Heart right ventricle (tissue), 16 donors: ENCODE measurements around the gene STK11IP. TPM values are rescaled to one million over a fixed set of nuclear protein-coding genes. Genes with fewer than 3 reads are reported as not detected.

Experiments
- ATAC-seq, 8 donors: fragments of 200-7000 bp; cut with Tn5 transposase; one replicate each; pipeline ENCODE4 v1.9.1; 2020; ENCODE audit warnings: mild to moderate bottlenecking in 8 of 8, moderate library complexity in 8 of 8, moderate number of reproducible peaks in 1 of 8
- DNase-seq, 2 donors: peaks; one replicate each; pipeline ENCODE4 v3.0.0-alpha.2; 2020
- H3K27ac ChIP-seq, 10 donors: fragments of 200-600 bp; sonication (generic) in 2 of 10; one replicate each; pipeline versions ENCODE4 v1.5.0 to v1.8.0; 2020 to 2022; ENCODE audit warnings: mild to moderate bottlenecking in 3 of 10
- H3K27me3 ChIP-seq, 7 donors: fragments of 200-600 bp; one replicate each; pipeline ENCODE4 v1.8.0; 2021 to 2022; ENCODE audit warnings: mild to moderate bottlenecking in 2 of 7
- H3K36me3 ChIP-seq, 9 donors: fragments of 200-600 bp; sonication (generic) in 1 of 9; one replicate each; pipeline versions ENCODE4 v1.5.0 to v1.8.0; 2020 to 2022; ENCODE audit warnings: mild to moderate bottlenecking in 2 of 9
- H3K4me1 ChIP-seq, 9 donors: fragments of 200-600 bp; sonication (generic) in 1 of 9; one replicate each; pipeline versions ENCODE4 v1.5.0 to v1.8.0; 2020 to 2022; ENCODE audit warnings: mild to moderate bottlenecking in 4 of 9
- H3K4me3 ChIP-seq, 10 donors: fragments of 200-600 bp; sonication (generic) in 2 of 10; one replicate each; pipeline versions ENCODE4 v1.5.0 to v1.8.0; 2020 to 2022; ENCODE audit warnings: mild to moderate bottlenecking in 7 of 10, moderate library complexity in 2 of 10
- H3K9me3 ChIP-seq, 11 donors: fragments of 200-600 bp in 10 of 11; sonication (generic) in 2 of 11; one replicate each; pipeline versions ENCODE4 v1.5.0 to v1.8.0; 2013 to 2022; ENCODE audit warnings: mild to moderate bottlenecking in 2 of 11, control low read depth in 1 of 11, moderate library complexity in 1 of 11
- CTCF ChIP-seq, 9 donors: fragments of 200-600 bp; sonication (generic) in 2 of 9; IDR thresholded peaks; one replicate each; pipeline versions ENCODE4 v1.5.0 to v1.8.0; 2021 to 2022; ENCODE audit warnings: antibody characterized with exemption in 9 of 9, mild to moderate bottlenecking in 5 of 9, moderate library complexity in 1 of 9
- WGBS, 2 donors: extraction: QIAGEN DNeasy Blood & Tissue Kit; methylation state at CpG; one replicate each; pipeline ENCODE4 v1.1.7; 2013; ENCODE audit warnings: inconsistent platforms in 1 of 2; 5-methylcytosine and 5-hydroxymethylcytosine counted together
- intact Hi-C, 10 donors: fragments of 100-400 bp; cut with DNase I; formaldehyde crosslinking; loops; one replicate each; pipeline versions ENCODE4 v1.11.1 to v1.14.2; 2022
- polyA plus RNA-seq, 2 donors: library from polyadenylated mRNA; stranded (reverse); fragments of 200-250 nt; gene quantifications; one replicate each; pipeline ENCODE4 v1.2.3, GENCODE V29; 2013
- total RNA-seq, 10 donors: library from RNA; stranded (reverse); fragmentation: NEBNext Ultra II Directional in 3 of 10; extraction: Animal tissue kit (Norgen Biotek cat#: 25700) in 3 of 10; gene quantifications; one replicate each; pipeline versions ENCODE4 v1.2.1 to v1.2.4, GENCODE V29; 2021 to 2023
- donor health status: Arrhythmogenic right ventricular cardiomyopathy.
- donor health status: ischemic (EF 13 %, LVEDD 7.1; RV severe dilation, severe dysfunction).
- donor health status: healthy with polysubstance abuse.
- donor health status: DM: no; HTN: yes; CAD: no.
- donor health status: DM: no; HTN: no; CAD: no.
- donor health status: ischemic (EF 25% LVEDD 6.9; RV normal size, moderate dysfunction).
- donor health status: ischemic (EF 25% LVEDD 5.7; RV mildly dilated, moderate dysfunction).
- donor health status: healthy.
- donor health status: DM: yes; HTN: yes; CAD: no.
- donor health status: Ischemic cardiomyopathy.
- donor health status: ischemic (EF 35%, LVEDD 5.7; RV mildly dilated, moderate dysfunction).
- donor health status: nonischemic (EF 11% LVEDD 7.7; RV severe dilation, severe dysfunction).
- donor health status: DM: yes; HTN: yes; CAD: no.
- donor health status: PGD.
- donor health status: ischemic (EF 29% LVEDD 5.4; RV normal size, mild dysfunction).
- donor health status: nonischemic (EF 23%, LVEDD 6.1; RV moderate dilation, normal function).

STK11IP gene
- total and polyA plus RNA-seq, 12 donors, result 7.2 to 27.4 (median 13.4) TPM

GRCh38 chr2:219562049-219563020 lies 35.3 kb upstream of the STK11IP start:
- Histone ChIP-seq H3K9me3 (no peaks in the 10 kb centered on the region), H3K4me3 (no peak overlapping the region), H3K36me3 (peaks cover 0 to 73% (median 12%) of the 10 kb centered on the region in 9 donors), H3K27ac (peak overlapping the region in 3 of 10 donors; percentile 2 to 36 (median 3)), H3K27me3 (no peaks in the 10 kb centered on the region), H3K4me1 (peaks cover 0 to 23% (median 3%) of the 10 kb centered on the region in 9 donors)
- ATAC-seq, result no peak
- intact Hi-C loops, result loop anchor here in 1 of 10 donors (10.0 kb wide), 1 partner anchor 72 kb away; no protein-coding TSS in a partner anchor
- no peak for TF ChIP-seq CTCF (IDR thresholded peaks at IDR 0.05)
- DNase-seq, result no peak
- WGBS, 2 donors, result 81 to 83% methylated on average over 35 of the region's 35 CpGs

GRCh38 chr2:219563271-219563928 lies 34.3 kb upstream of the STK11IP start:
- Histone ChIP-seq H3K27me3 (no peaks in the 10 kb centered on the region), H3K27ac (no peak overlapping the region), H3K9me3 (no peaks in the 10 kb centered on the region), H3K4me1 (peaks cover 0 to 28% (median 3%) of the 10 kb centered on the region in 9 donors), H3K36me3 (peaks cover 0 to 70% (median 12%) of the 10 kb centered on the region in 9 donors), H3K4me3 (no peak overlapping the region)
- no peak for TF ChIP-seq CTCF (IDR thresholded peaks at IDR 0.05)
- WGBS, 2 donors, result 93 to 94% methylated on average over 20 of the region's 20 CpGs
- DNase-seq (no peak), ATAC-seq (no peak)
- intact Hi-C loops, result loop anchor here in 1 of 10 donors (10.0 kb wide), 1 partner anchor 71 kb away; no protein-coding TSS in a partner anchor

GRCh38 chr2:219565130-219566080 lies 32.3 kb upstream of the STK11IP start:
- ATAC-seq (no peak), DNase-seq (no peak)
- peaks cover 0 to 74% (median 12%) of the 10 kb centered on the region in 9 donors for H3K36me3 ChIP-seq
- no peak overlapping the region for H3K27ac ChIP-seq
- H3K27me3 ChIP-seq, result peaks cover 0 to 17% (median 0%) of the 10 kb centered on the region in 7 donors
- 64 to 73% methylated on average over 21 of the region's 21 CpGs for WGBS, 2 donors
- H3K4me1 ChIP-seq, result peaks cover 2 to 42% (median 11%) of the 10 kb centered on the region in 9 donors
- intact Hi-C loops, result loop anchor here in 2 of 10 donors (5.0 to 10.0 kb wide), 2 partner anchors 62 to 69 kb away; partner anchors contain the start of gene SLC4A3 (in 1 of the 2)
- TF ChIP-seq CTCF (IDR thresholded peaks at IDR 0.05), result no peak
- no peak overlapping the region for H3K4me3 ChIP-seq
- H3K9me3 ChIP-seq, result no peaks in the 10 kb centered on the region
